GM18870 (cell line): Measurements from ENCODE around the gene GRIN2D.

Experiments
- ATAC-seq: cut with Tn5 transposase; IDR thresholded peaks from one replicate; pipeline ENCODE4 v1.9.1; 2021; ENCODE audit warnings: moderate library complexity; ENCODE audit not compliant: unreplicated experiment

The GRIN2D gene

GRCh38 chr19:48441360-48442050 lies 48.0 kb downstream of the GRIN2D start:
- no peak for ATAC-seq

- ATAC-seq, result no peak
These were observed 48.9 kb downstream of the GRIN2D start for GRCh38 chr19:48442116-48443035.

DNA sequence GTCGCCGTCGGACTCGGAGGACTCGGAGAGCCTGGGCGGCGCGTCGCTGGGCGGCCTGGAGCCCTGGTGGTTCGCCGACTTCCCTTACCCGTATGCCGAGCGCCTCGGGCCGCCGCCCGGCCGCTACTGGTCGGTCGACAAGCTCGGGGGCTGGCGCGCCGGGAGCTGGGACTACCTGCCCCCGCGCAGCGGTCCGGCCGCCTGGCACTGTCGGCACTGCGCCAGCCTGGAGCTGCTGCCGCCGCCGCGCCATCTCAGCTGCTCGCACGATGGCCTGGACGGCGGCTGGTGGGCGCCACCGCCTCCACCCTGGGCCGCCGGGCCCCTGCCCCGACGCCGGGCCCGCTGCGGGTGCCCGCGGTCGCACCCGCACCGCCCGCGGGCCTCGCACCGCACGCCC lies 49.8 kb downstream of the GRIN2D start:
- ATAC-seq, result no peak
